GM13977 (cell line): ENCODE data around the gene DYNC1I1.
A peak's percentile ranks its signal among the peaks of the same experiment; 100 is the strongest.

Source experiments
- DNase-seq: peaks from one replicate; pipeline ENCODE4 v3.0.0; 2012; ENCODE audit warnings: low spot score
- CTCF ChIP-seq: IDR thresholded peaks from 2 replicates; pipeline ENCODE4 v1.5.1; 2012; ENCODE audit warnings: mild to moderate bottlenecking, control low read depth; ENCODE audit not compliant: insufficient read depth; ENCODE audit errors: extremely low read depth, missing control alignments
- in situ Hi-C: fragments of 300-500 bp; cut with MboI; formaldehyde crosslinking; loops from one replicate; pipeline ENCODE4 v1.12.0; 2022; ENCODE audit warnings: low sequenced_read_pairs, low pct_unique_long_range_greater_than_20kb, mixed read lengths, inconsistent platforms; ENCODE audit not compliant: unreplicated experiment

DYNC1I1 gene

GRCh38 chr7:95784796-95785195 is 12.4 kb downstream of the DYNC1I1 start:
- no peak for DNase-seq
- TF ChIP-seq CTCF, result no peak
- in situ Hi-C loops, result no loop called here

- DNase-seq, result no peak
- in situ Hi-C loops, result no loop called here
- no peak for TF ChIP-seq CTCF
These were observed 15.9 kb downstream of the DYNC1I1 start for GRCh38 chr7:95788258-95788657.

DNA sequence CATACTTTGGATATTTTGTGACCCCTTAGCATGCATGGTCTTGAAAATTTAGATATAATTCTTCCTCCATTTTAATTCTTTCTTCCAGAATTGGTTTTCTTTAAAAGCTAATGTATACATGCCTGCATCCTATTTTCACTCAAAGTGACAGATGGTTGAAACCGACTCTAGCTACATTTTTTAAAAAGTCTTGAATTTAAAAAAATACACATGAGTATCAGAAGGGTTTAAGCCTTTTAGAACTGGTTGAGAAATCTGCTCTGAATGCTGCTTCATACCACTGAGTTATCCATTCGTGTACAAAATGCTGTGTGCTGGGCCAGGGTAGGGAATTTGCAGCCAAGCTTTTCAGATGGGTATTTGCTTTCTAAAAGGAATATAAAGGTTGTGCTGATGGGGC is 16.5 kb downstream of the DYNC1I1 start:
- DNase-seq, result no peak
- TF ChIP-seq CTCF, result no peak
- in situ Hi-C loops, result no loop called here

- no peak for TF ChIP-seq CTCF
- no peak for DNase-seq
- in situ Hi-C loops, result no loop called here
These were observed 21.3 kb downstream of the DYNC1I1 start for GRCh38 chr7:95793658-95794057.

DNA sequence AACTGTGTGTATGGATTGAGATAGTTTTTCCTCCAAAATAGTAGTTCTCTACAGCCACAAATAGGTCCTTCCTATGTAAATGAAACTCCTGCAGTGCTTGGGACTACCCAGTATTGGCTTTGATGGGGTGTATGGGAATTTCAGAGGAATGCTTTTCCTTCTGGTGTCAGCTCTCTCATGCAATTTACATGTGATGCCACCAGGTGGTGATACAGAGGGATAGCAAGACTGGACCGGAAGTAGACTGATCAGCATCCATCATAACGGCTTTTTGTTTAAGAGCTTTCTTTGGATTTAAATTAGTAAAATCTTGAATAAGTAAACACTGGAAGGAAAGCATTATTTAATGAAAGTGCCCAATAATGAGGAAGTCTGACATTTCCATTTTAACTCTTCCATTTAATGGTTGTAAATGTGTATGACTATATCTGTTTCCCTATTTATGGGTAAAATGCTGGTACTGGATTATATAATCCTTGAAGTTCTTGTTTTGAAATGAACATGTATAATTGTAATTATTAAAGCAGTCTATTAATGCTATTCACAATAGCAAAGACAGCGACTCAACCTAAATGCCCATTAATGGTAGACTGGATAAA is 22.7 kb downstream of the DYNC1I1 start:
- peak; percentile 53 for TF ChIP-seq CTCF
- in situ Hi-C loops, result no loop called here
- DNase-seq, result no peak

DNA sequence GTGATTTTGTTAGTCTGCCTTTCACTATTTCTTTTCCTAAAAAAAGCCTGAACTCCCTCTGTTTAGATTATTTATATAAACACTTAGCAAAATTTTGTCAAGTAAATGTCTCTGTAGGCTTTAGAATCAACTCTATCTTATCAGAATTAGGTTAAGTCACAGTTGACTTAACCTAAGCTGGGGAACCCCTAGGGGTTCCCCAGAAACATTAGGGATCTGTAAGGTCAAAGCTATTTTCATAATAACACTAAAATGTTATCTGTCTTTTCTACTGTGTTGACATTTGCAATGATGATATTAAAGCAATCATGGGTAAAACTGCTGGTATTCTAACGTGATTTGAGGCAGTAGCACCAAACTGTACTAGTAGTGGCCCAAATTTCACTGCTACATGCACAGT is 24.3 kb downstream of the DYNC1I1 start:
- DNase-seq, result no peak
- in situ Hi-C loops, result no loop called here
- TF ChIP-seq CTCF, result no peak

DNA sequence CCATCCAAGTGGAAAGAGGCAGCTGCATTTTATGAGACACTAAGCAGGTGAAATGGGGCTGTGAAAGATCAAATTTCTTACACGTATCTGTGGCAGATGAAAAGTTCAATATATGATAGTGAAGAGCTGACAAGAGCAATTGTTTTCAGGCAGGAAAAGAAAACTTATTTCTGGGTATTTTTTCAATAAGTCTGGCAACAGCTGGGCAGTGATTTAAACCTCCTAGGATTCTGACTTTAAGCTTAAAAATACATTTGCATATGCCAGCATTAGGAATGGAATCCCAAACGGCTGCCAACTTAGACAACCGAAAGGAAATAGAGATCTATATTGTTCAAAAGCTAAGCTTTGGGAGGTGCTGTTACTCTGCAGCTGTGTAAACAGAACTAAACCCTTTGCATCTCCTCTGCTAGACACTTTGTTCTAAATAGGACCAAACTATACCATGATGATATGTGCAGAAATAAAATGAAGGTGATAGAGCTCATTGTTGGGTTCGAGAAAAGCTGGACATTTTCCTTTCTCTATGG is 26.1 kb downstream of the DYNC1I1 start:
- DNase-seq, result no peak
- in situ Hi-C loops, result no loop called here
- TF ChIP-seq CTCF, result no peak
